ENCODE data around the gene UBR7. TPM values are rescaled to one million over a fixed set of nuclear protein-coding genes. Genes with fewer than 3 reads are reported as not detected.
A peak's percentile ranks its signal among the peaks of the same experiment; 100 is the strongest.
"Not testable (repeated sequence)": the region's sequence is repeated elsewhere in the genome, so short reads cannot be mapped to it uniquely, and the experiment has no call there.

The UBR7 gene
- total RNA-seq, 1 experiment from 2014 or later: 61.3 TPM

- H3K36me3 ChIP-seq (ENCODE audit: low read depth, low read length); H3F3A ChIP-seq (ENCODE audit: low read length, unreplicated experiment); H3K9me2 ChIP-seq (replicated peaks; ENCODE audit: low read length); H3K27me3 ChIP-seq (ENCODE audit: low read length); POLR2A ChIA-PET (ENCODE audit: unreplicated experiment); BruUV-seq (replicated peaks); H3K9me3 ChIP-seq (ENCODE audit: low read length); H3K4me1 ChIP-seq (ENCODE audit: insufficient read depth, low read length); H2AFZ ChIP-seq (ENCODE audit: low read length); H3K9ac ChIP-seq (ENCODE audit: low read length); H3K27ac ChIP-seq (ENCODE audit: low read length); H4K20me1 ChIP-seq (ENCODE audit: low read length); H3K4me3 ChIP-seq (ENCODE audit: low read length); CTCF ChIA-PET; ATAC-seq; H3K4me2 ChIP-seq (ENCODE audit: low read length); H3K79me2 ChIP-seq (ENCODE audit: low read length); intact Hi-C loops (cut with micrococcal nuclease); DNase-seq: not testable (repeated sequence)
Observed at GRCh38 chr14:93168610-93169009, 38.4 kb upstream of the UBR7 start.

- H3K9me3 ChIP-seq (ENCODE audit: low read length); H3F3A ChIP-seq (ENCODE audit: low read length, unreplicated experiment); H3K4me3 ChIP-seq (ENCODE audit: low read length); H3K4me1 ChIP-seq (ENCODE audit: insufficient read depth, low read length); POLR2A ChIA-PET (ENCODE audit: unreplicated experiment); H3K9ac ChIP-seq (ENCODE audit: low read length); H3K27me3 ChIP-seq (ENCODE audit: low read length); H3K9me2 ChIP-seq (replicated peaks; ENCODE audit: low read length); BruUV-seq (replicated peaks); H3K79me2 ChIP-seq (ENCODE audit: low read length); H4K20me1 ChIP-seq (ENCODE audit: low read length); ATAC-seq; DNase-seq; CTCF ChIA-PET; H2AFZ ChIP-seq (ENCODE audit: low read length); H3K27ac ChIP-seq (ENCODE audit: low read length); H3K4me2 ChIP-seq (ENCODE audit: low read length); H3K36me3 ChIP-seq (ENCODE audit: low read depth, low read length): not testable (repeated sequence)
- intact Hi-C loops (cut with micrococcal nuclease): loop anchor here (10.0 kb wide), 1 partner anchor 55 kb away; the partner anchor contains the start of gene ITPK1
Observed at GRCh38 chr14:93169619-93170018, 37.4 kb upstream of the UBR7 start.

DNA sequence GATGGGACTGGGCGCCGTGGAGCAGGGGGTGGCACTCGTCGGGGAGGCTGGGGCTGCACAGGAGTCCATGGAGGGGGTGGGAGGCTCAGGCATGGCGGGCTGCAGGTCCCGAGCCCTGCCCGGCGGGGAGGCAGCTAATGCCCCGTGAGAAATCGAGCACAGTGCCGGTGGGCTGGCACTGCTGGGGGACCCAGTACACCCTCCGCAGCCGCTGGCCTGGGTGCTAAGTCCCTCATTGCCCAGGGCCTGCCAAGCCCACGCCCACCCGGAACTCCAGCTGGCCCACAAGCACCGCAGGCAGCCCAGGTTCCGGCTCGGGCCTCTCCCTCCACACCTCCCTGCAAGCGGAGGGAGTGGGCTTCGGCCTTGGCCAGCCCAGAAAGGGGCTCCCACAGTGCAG, 36.9 kb upstream of the UBR7 start:
- H3F3A ChIP-seq (ENCODE audit: low read length, unreplicated experiment); H3K4me3 ChIP-seq (ENCODE audit: low read length); H4K20me1 ChIP-seq (ENCODE audit: low read length); DNase-seq; POLR2A ChIA-PET (ENCODE audit: unreplicated experiment); H3K9me3 ChIP-seq (ENCODE audit: low read length); H3K36me3 ChIP-seq (ENCODE audit: low read depth, low read length); BruUV-seq (replicated peaks); H3K9ac ChIP-seq (ENCODE audit: low read length); ATAC-seq; H3K27ac ChIP-seq (ENCODE audit: low read length); H2AFZ ChIP-seq (ENCODE audit: low read length); CTCF ChIA-PET; H3K9me2 ChIP-seq (replicated peaks; ENCODE audit: low read length); H3K27me3 ChIP-seq (ENCODE audit: low read length); H3K79me2 ChIP-seq (ENCODE audit: low read length); H3K4me2 ChIP-seq (ENCODE audit: low read length); H3K4me1 ChIP-seq (ENCODE audit: insufficient read depth, low read length): not testable (repeated sequence)
- intact Hi-C loops (cut with micrococcal nuclease): loop anchor here (10.0 kb wide), 1 partner anchor 55 kb away; the partner anchor contains the start of gene ITPK1

- TF ChIP-seq, protein P1, sequence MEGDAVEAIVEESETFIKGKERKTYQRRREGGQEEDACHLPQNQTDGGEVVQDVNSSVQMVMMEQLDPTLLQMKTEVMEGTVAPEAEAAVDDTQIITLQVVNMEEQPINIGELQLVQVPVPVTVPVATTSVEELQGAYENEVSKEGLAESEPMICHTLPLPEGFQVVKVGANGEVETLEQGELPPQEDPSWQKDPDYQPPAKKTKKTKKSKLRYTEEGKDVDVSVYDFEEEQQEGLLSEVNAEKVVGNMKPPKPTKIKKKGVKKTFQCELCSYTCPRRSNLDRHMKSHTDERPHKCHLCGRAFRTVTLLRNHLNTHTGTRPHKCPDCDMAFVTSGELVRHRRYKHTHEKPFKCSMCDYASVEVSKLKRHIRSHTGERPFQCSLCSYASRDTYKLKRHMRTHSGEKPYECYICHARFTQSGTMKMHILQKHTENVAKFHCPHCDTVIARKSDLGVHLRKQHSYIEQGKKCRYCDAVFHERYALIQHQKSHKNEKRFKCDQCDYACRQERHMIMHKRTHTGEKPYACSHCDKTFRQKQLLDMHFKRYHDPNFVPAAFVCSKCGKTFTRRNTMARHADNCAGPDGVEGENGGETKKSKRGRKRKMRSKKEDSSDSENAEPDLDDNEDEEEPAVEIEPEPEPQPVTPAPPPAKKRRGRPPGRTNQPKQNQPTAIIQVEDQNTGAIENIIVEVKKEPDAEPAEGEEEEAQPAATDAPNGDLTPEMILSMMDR (conservative IDR thresholded peaks at IDR 0.05; ENCODE audit: low read depth, low read length): no peak
- TF ChIP-seq EZH2phosphoT487 (IDR thresholded peaks at IDR 0.05; ENCODE audit: borderline replicate concordance, low read length) (no peak), EZH2 (IDR thresholded peaks at IDR 0.05; ENCODE audit: low read length, unreplicated experiment) (no peak)
- CTCF ChIA-PET: interaction anchor here (0.6 kb wide), 1 partner anchor 35 kb away, joined by 4 read pairs; the partner anchor contains the start of gene GON7
Observed at GRCh38 chr14:93171376-93171775, 35.7 kb upstream of the UBR7 start.

More at GRCh38 chr14:93171376-93171775, 35.7 kb upstream of the UBR7 start:
- BruUV-seq (replicated peaks): no TSS peak
- no peaks in the 10 kb centered on the region for H3K27me3 ChIP-seq (ENCODE audit: low read length)
- DNase-seq: peak; percentile 86
- H3K9ac ChIP-seq (ENCODE audit: low read length): no peak overlapping the region
- POLR2A ChIA-PET (ENCODE audit: unreplicated experiment): interaction anchor here (0.6 to 1.1 kb wide), 4 partner anchors 12 to 604 kb away, joined by 3 to 4 read pairs (median 3); no protein-coding TSS in a partner anchor
- no peaks in the 10 kb centered on the region for H3K9me3 ChIP-seq (ENCODE audit: low read length)
- peaks cover 4% of the 10 kb centered on the region; the same call in 1 of the 2 replicates for H3K4me1 ChIP-seq (ENCODE audit: insufficient read depth, low read length)
- no peaks in the 10 kb centered on the region for H3K79me2 ChIP-seq (ENCODE audit: low read length)
- H3K27ac ChIP-seq (ENCODE audit: low read length): no peak overlapping the region
- H4K20me1 ChIP-seq (ENCODE audit: low read length): no peaks in the 10 kb centered on the region
- peak; percentile 82 for ATAC-seq
- H3K4me2 ChIP-seq (ENCODE audit: low read length): no peak overlapping the region
- intact Hi-C loops (cut with micrococcal nuclease): loop anchor here (10.0 kb wide), 1 partner anchor 57 kb away; the partner anchor contains the start of gene ITPK1
- no peak overlapping the region for H2AFZ ChIP-seq (ENCODE audit: low read length)
- H3K4me3 ChIP-seq (ENCODE audit: low read length): no peak overlapping the region
- H3K36me3 ChIP-seq (ENCODE audit: low read depth, low read length): no peaks in the 10 kb centered on the region
- H3K9me2 ChIP-seq (replicated peaks; ENCODE audit: low read length): no peaks in the 10 kb centered on the region
- no peaks in the 10 kb centered on the region for H3F3A ChIP-seq (ENCODE audit: low read length, unreplicated experiment)

All from PC-3 (cell line).